Adipose tissue (tissue), 3 donors: ENCODE data around the gene KCNH1. TPM values are rescaled to one million over a fixed set of nuclear protein-coding genes. Genes with fewer than 3 reads are reported as not detected.

Experiments
- H3K27ac ChIP-seq: one replicate; pipeline ENCODE4 v1.5.1; 2013; ENCODE audit warnings: low read depth, low read length
- WGBS, 3 donors: extraction: QIAGEN DNeasy Blood & Tissue Kit; methylation state at CpG; one replicate each; pipeline ENCODE4 v1.1.7; 2013; 5-methylcytosine and 5-hydroxymethylcytosine counted together
- polyA plus RNA-seq, 3 donors: library from polyadenylated mRNA; stranded (reverse); fragments of 200-250 nt; gene quantifications; one replicate each; pipeline ENCODE4 v1.2.3, GENCODE V29; 2013
- donor health status: healthy with polysubstance abuse.
- donor health status: Bipolar disorder and iron deficiency.
- donor health status: healthy.

KCNH1 gene
- polyA plus RNA-seq, 3 donors: 0.08 to 0.15 TPM; not detected in 1

DNA sequence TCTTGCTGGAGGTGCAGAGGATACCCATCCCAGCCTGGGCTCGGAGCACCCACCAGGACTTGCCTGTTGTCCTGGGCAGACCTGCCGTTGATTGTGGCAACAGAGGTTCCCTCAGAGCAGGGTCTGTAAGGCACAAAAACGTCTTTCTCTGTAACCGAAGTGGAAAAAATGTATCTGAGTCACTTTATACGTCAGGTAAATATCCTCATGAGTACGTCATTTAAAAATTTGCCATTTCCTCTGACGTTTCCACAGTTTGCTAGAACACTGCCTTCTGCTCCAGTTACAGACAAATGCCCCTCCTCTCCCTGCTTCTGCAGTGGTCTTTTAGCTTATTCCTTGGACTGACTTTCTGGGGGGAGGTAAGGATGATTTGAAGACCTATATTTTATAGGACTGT is 478.4 kb downstream of the KCNH1 start:
- 75 to 79% (median 76%) methylated on average over 7 of the region's 7 CpGs for WGBS, 3 donors
- no peak overlapping the region for H3K27ac ChIP-seq

- H3K27ac ChIP-seq: no peak overlapping the region
- WGBS, 3 donors: 80 to 87% (median 83%) methylated on average over 7 of the region's 7 CpGs
Measured at GRCh38 chr1:210654176-210654981, 479.6 kb downstream of the KCNH1 start.

- 62 to 66% (median 65%) methylated on average over 6 of the region's 6 CpGs for WGBS, 3 donors
- no peak overlapping the region for H3K27ac ChIP-seq
Measured at GRCh38 chr1:210653771-210654170, 480.2 kb downstream of the KCNH1 start.

- WGBS, 3 donors: 88 to 91% (median 90%) methylated on average over 7 of the region's 7 CpGs
- H3K27ac ChIP-seq: no peak overlapping the region
Measured at GRCh38 chr1:210652329-210652954, 481.5 kb downstream of the KCNH1 start.

- 31 to 71% (median 68%) methylated on average over 2 of the region's 2 CpGs for WGBS, 3 donors
- H3K27ac ChIP-seq: no peak overlapping the region
Measured at GRCh38 chr1:210650403-210650802, 483.5 kb downstream of the KCNH1 start.

DNA sequence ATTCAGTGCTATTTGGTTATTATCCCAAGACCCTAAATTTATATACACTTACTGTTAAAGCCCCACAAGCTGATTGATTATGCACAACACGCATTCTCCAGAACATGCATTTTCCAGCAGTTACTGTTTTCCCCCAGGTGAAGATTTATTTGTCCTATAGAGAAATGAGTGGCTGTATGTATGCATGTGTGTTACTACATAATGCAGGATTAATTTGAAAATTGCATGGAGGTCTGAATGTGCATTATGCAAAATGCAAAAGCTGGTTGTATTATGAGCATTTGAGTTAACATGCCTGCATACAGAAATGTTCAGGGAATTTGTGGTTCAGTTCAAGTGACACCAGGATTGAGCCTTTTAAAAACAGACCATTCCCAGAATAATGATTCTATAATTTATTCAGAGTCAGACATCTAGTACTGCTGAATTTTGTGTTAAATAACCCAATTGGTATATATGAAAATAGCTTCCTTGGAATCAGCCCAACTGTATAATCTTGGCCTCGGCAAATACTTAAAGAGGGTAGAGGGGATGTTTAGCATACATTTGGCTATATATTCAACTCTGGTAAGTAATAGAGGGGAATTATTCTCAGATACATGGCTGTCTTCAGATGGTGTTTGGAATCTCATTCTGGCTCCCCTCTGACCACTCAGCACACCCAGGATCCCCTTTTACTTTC is 485.2 kb downstream of the KCNH1 start:
- WGBS, 3 donors: 71 to 96% (median 92%) methylated on average over 2 of the region's 2 CpGs
- H3K27ac ChIP-seq: no peak overlapping the region

DNA sequence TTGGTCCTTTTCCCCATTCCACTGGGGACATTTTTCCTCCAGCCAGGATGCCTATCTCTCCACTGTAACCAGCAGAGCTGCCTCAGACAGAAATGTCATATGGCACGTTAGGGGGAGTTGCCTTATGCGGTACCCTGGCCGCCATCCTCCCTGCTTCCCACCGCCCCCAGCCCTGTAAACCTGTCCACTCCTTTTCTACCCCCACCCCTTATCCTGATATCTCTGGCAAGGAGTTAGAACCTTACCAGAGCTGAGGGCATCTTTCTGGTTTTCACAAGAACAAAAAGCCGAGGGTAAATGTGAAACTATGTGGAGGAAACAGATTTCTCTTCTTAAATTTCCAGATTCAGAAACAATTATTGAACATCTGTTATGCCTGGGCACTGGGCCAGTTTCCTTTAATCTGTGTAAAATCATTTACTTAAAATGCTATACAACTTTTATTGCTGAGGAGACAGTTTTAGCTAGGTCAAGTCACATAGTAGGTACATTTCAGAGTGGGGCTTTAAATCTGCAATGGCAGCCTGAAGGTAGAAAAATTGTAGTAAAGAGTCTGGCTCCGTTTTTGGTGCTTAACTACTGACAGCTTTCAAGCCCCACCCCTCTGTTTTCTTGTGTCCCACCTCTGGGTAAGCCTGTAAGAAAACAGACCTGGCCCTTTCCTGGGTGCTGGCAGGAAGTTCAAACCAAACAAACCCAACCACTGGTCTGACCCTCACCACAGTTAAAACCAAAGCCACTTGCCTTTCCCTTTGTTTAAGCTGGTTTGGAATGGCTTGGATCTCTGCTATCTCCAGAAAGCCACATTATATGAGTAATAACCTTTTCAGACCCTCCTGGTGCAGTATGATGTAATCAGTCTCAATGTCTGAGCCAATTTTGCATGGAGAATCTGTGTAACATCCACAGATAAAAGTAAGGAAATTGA is 486.3 kb downstream of the KCNH1 start:
- no peak overlapping the region for H3K27ac ChIP-seq
- 52 to 77% (median 56%) methylated on average over 6 of the region's 6 CpGs for WGBS, 3 donors

DNA sequence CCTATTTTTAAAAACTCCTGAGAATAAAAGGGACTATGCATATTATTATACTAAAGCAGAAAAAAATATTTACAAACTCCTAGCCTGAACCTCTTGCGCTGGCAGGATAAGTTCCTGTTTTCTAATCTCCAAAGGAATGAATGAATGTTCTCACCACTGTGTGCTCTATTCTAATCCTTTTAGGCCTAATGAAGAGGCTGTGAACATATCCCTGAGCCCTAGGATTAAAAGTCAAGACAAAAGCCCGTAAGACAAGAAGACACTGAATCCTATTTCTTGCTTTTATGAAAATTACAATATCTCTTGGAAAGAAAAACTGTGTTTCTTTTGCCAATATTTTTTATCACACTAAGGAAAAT is 487.7 kb downstream of the KCNH1 start:
- H3K27ac ChIP-seq: no peak overlapping the region
- 80 to 92% (median 83%) methylated on average over 2 of the region's 2 CpGs for WGBS, 3 donors

DNA sequence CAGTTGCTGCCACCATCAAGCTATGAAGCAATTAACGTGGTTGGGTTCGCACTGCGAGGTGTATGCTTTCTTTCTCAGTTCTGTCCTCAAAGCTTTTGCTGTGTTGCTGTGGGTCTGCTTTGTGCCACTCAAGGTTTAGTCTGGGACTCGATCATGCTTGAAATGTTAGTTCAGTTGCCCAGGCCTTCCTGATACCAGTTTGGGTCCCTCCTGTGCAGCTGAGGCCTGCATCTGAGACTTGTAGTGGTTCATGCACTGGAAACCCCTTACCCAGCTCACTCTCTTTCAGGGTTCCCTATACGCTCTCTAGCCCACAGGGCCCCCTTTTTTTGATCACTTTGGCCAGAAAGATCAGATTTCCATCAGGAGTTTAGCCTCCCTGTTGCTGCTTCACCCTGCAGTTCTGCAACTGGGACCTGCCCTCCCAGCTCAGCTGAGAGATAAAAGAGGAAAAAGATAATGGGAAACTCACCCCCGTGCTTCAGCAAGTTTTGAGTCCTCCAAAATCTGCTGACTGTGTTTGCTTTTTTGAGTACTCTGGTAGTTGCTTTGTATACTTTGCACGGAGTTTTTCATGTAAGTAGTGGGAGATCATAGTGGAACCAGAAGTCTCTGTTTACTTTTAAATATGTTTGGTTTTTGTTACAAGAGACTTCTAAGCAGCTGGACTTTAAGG is 488.2 kb downstream of the KCNH1 start:
- H3K27ac ChIP-seq: no peak overlapping the region
- 76 to 78% (median 77%) methylated on average over 7 of the region's 7 CpGs for WGBS, 3 donors

- WGBS, 3 donors: 84 to 89% (median 86%) methylated on average over 5 of the region's 5 CpGs
- H3K27ac ChIP-seq: no peak overlapping the region
Measured at GRCh38 chr1:210641582-210641981, 492.4 kb downstream of the KCNH1 start.

DNA sequence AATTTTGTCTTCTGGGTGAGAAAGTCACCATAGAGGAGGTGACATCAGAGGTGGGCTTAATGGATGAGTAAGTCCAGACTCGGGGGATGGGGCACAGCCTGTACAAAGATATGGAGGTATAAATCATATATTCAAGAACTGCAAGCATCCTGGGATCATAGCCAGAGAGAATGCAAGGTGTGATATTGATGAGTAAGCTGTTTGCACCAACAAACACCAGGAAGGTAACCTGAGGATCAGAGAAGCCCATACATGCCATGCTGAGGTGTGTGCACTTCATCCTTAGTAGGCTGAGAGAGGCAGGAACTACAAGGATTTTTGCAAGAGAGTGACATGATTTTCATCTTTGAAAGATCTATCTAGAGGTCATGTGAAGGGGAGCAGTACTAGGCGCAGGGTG is 498.8 kb downstream of the KCNH1 start:
- no peak overlapping the region for H3K27ac ChIP-seq
- WGBS, 3 donors: 87 to 88% (median 87%) methylated on average over 2 of the region's 2 CpGs

DNA sequence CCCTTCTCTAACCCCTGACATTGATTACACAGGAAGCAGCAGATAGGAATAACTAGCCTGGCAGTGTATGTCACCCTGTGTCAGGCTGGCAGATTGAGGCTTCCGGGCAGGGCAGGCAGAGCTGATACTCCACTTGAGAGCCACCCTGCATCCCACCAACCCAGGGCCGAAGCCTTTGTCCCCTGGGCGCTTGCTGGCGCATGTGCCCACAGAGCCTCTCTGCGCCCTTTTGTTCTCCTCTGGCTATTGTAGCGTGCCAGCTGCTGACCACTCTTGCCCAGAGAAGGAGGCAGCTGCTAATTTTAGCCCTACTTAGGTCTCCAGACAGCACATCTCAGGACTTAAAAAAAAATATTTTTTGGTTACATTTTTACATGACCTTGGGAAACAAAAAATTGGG is 500.3 kb downstream of the KCNH1 start:
- H3K27ac ChIP-seq: no peak overlapping the region
- WGBS, 3 donors: 88 to 97% (median 94%) methylated on average over 6 of the region's 6 CpGs

DNA sequence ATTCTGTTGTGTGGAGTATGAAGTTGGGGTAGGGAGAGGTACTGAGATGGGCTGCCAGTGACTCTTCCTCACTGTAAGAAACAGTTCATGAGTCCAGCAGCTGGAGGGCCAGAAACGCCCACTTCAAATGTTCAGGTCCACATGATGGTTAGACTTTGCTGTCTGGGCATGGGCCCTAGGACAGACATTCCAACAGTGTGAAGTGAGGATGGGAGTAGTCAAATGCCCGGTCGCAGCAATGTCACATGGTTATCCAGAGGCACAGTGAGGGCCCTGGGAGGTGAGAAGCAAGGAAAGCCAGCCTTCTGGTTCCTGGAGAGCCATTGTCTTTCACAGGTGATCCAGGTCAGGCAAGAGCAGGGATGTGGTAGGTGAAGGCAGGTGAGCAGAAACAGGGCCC is 500.8 kb downstream of the KCNH1 start:
- WGBS, 3 donors: 92 to 100% (median 94%) methylated on average over 3 of the region's 3 CpGs
- no peak overlapping the region for H3K27ac ChIP-seq

DNA sequence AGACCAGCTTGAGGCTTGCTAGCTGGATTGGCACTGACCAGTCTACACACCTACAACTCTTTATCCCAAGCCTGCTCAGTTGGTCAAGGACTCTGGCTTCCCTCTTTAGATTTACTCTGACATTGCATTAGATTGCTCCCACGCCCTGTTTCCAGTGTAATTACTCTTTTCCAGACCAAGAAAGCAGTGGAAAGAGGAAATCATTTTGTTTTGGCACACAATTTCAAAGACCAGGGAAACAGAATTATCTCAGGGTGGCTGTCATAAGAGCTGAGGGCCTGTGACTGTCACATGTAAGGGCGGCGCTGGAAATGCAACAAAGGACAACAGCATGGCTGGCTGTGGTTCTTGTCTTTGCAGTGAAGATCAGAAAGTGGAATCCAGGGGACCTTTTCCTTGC is 502.5 kb downstream of the KCNH1 start:
- H3K27ac ChIP-seq: no peak overlapping the region
- WGBS, 3 donors: 56 to 88% (median 80%) methylated on average over 3 of the region's 3 CpGs

- H3K27ac ChIP-seq: no peak overlapping the region
- WGBS, 3 donors: 89 to 97% (median 89%) methylated on average over 2 of the region's 2 CpGs
Measured at GRCh38 chr1:210629276-210629675, 504.7 kb downstream of the KCNH1 start.

- H3K27ac ChIP-seq: no peak overlapping the region
Measured at GRCh38 chr1:210627755-210628154, 506.2 kb downstream of the KCNH1 start.
